GM18870 (cell line): ENCODE measurements around the gene ZMIZ1.
A peak's percentile ranks its signal among the peaks of the same experiment; 100 is the strongest.
"Not testable (repeated sequence)": the region's sequence is repeated elsewhere in the genome, so short reads cannot be mapped to it uniquely, and the experiment has no call there.

Source experiments
- ATAC-seq: cut with Tn5 transposase; IDR thresholded peaks from one replicate; pipeline ENCODE4 v1.9.1; 2021; ENCODE audit warnings: moderate library complexity; ENCODE audit not compliant: unreplicated experiment

ZMIZ1 gene

DNA sequence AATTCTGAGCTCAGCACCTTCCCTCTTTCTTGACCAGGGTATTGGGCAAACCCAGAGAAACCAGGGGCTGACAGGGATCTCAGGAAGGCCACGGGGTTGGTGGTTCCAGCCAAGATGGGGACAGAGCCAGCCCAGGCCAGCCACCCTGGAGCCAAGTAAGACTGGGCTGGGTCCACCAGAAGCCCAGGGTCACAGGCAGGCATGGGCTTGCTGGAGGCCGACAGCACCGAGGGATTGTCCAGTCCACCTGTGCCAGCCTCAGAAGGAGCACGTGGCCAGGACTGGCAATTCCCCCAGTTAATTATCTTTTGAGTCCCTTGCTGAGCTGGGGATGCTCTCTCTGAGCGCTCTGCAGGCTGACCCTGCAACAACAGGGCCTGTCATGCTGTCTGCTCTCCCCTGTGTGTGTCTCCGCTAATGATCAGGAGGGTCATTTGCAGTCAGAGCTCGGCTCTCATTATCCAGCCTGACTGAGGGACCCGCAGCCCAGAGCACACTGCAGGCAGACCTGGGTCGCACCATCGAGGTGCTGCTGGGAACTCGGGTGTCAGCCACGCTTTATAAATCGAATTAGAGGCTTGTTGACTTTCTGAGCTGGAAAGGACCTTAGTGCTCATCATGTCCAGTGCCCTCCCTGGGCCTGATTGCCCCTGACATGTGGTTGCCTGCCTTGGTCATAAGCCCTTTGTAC, 209.0 kb downstream of the ZMIZ1 start:
- no peak for ATAC-seq

DNA sequence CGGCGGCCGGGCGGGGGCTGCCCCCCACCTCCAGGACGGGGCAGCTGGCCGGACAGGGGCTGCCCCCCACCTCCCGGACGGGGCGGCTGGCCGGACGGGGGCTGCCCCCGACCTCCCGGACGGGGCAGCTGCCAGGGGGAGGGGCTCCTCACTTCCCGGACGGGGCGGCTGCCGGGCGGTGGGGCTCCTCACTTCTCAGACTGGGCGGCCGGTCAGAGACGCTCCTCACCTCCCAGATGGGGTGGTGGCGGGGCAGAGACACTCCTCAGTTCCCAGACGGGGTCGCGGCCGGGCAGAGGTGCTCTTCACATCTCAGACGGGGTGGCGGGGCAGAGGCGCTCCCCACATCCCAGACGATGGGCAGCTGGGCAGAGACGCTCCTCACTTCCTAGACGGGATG, 210.3 kb downstream of the ZMIZ1 start:
- not testable (repeated sequence) for ATAC-seq

DNA sequence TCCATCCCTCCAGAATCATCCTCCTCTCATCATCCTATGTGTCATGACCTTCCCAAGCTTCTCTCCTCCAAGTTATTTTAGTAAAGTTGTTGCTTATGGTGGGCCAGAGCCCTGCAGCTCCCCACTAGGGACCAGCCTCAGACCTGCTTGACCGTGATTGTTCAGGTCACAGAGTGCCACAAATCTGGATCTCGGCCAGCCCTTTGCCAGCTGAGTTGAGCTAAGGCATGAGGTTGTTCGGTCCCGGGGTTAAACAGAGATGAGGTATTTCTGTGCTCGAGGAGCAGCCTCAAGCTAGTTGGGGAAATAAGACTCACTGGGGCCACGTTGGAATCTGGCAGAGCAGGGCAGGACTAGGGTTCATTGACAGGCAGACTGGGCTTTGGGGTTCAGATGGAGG, 212.2 kb downstream of the ZMIZ1 start:
- ATAC-seq = no peak

DNA sequence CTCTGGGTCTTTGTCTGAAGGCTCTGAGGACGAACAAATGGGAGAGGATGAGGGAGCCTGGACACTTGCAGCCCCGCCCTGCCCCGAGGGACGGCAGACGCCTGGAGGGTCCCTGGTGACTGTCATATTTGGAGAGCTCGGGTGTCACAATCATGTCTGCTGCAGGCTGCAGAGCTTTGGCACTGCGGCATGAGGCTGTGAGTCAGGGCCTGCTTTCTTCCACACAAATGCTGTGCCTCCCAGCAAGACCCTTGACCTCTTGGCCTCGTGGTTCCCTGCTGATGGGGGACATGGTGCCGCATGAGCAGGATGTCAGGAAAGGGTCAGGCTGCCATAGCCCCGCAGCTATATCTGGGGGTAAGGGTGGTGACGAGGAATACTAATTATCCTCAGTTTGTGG, 213.6 kb downstream of the ZMIZ1 start:
- no peak for ATAC-seq

DNA sequence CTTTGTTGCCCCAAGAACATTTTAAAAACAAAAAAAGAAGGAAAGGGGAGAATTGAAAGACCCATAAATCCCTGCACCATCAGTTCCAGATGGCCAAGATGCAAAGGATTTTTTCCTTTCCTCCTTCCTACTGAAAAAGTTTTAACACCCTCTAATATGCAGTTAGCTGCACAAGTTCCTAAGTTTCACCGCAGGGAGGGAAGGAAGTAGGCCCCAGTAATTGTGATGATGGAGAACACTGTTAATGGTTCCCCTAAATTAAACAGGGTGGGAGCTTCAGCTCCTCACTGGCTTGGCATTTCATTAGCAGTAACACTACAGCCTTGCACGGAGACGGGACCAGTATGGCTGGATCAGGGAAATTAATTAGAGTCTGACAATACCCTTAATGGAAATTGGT, 214.8 kb downstream of the ZMIZ1 start:
- no peak for ATAC-seq

DNA sequence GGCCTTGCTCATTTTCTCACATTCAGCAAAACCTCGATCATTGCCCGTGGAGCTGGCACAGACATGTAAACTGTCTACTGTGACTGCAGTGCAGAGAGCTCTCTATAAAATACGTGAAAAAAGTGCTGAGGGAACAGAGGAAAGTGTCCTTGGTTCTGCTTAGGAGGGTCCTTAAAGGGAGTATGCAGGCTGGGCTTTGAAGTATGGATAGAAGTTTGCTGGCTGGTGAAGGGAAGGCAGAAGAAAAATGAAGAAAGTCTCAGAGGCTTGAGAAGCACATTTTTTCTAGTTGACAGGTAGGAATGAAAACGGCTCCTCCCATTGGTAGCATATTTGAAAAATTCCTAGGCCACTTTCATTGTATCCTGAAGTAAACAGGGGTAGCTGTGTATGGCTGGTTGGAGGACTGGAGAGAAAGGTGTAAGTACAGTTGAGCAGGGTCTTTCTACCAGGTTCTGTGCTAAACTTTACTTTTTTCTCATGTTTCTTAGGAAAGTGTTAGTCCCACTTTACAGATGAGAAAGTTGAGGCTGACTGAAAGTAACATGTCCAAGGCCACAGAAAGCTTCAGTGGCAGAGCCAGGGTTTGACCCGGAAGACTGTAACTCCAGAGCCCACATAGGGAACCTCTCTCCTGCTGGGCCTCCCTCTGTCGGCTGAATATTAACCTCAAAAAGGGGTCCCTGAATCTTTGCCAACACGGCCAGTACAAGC, 215.5 kb downstream of the ZMIZ1 start:
- no peak for ATAC-seq

DNA sequence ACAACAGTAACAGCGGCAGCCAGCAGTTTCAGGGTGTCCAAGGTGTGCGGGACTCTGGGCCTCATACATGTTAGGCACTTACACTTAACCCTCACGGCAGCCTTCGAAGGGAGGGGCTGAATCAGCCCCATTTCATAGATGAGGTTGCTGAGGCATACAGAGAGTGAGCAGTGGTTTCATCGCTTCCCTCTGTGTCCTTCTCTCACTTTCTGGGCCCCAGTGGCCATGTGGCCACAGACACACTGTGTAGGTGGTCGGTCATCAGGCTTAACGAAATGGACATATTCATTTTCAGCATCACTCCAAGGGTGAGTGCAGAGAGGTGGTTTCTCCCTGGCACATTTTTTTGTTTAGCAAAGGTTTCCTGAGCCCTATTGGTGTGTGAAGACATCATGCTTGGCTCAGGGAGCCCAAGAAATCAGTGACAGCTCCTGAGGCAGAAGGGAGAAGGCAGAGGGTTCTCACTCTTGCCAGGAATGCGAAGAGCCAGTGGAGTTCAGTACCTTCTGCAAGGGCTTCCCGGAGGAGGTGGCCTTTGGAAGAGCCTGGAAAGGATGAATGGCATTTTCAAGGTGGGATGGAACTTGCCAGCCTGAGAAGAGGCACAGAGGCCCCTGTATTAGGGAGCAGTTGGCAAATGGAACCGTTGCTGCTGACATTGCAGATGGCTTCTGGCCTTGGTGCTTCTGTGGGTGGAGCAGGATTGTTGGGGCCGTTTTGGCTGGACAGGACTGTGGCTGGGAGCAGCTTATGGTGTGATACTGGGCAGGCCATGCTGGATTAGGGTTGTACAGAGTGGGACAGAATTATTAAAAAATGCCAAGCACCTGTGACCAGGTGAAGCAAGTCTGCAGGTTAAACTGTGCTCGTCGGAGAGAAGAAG, 216.8 kb downstream of the ZMIZ1 start:
- peak; percentile 73 for ATAC-seq

DNA sequence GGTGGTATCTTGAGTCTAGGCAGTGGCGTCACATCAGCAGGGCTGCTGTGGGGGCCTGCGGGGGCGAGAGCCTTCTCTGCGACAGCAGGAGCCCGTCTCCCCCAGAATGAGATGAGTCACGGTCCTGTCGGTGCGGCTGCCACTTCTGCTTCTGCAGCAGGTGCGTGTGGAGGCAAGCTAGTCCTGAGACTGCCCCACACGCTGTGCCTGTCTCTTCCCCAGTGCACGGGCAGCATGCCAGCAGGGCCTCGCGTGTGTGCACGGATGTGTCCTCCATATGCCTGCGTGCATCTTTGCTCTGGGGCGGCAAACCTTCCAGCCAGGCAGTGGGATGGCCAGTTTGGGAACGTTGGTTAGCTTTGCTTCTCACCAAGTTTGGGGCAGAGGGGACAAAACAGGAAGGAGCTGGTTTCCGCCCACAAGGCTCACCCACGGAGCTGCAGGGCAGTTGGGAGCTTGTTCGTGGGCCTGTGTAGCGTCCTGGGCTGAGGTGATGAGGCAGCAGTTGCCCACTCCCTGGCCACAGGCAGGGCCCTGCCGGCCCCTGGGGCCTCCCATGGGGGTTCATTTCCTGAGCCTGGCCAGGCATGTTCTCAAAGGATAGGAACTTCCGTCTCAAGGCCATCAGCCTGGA, 217.7 kb downstream of the ZMIZ1 start:
- ATAC-seq = peak; percentile 78

DNA sequence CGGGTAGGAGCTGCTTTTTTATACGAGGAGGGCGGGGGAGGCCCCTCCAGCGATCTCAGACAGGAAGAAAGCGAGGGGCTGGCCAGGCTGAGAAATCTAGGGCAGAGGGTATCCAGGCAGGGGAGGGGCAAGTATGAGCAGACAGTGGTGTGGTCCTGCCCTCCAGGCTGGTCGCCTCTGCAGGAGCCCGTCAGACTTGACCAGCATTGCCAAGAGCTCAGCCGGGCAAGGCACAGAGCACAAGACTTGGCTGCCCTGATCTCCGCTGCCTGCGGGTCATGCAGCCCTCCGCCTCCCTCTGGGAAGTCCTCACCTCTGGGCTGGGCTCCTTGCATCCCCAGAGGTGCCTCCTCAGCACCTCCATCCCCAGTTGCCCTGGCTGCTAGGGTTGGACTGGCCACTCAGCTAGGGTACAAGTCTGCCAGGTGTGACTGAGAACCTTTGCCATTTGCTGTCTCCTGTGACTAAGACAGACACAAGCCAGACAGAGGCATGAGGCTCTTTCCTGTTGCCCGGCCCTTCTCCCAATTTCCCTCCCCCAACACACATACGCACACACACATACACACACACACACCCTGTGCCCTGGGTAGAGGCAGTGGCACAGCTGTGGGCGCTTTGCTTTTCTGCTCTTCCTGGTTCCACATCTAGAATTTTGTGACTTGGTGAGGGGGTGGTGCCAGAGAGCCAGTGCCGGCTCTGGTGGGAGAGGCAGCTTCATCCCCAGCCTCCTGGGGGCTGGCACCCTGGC, 219.4 kb downstream of the ZMIZ1 start:
- no peak for ATAC-seq

DNA sequence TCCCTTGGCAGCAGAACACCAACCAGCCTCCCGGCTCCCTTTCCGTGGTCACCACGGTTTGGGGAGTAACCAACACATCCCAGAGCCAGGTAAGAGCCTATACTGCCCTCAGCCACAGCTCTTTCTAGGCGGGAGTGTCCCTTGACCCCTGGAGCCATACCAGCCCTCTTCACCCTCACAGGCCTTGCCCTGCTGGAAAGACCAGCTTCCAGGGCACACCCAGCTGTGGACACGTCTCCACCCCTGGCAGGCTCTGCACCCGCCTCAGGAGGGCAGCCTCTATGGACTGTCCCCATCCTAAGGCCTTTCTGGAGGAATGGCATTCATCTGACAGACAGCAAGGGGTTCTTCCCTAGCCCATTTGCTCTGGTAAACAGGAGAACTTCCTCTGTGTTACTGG, 221.0 kb downstream of the ZMIZ1 start:
- ATAC-seq = no peak

DNA sequence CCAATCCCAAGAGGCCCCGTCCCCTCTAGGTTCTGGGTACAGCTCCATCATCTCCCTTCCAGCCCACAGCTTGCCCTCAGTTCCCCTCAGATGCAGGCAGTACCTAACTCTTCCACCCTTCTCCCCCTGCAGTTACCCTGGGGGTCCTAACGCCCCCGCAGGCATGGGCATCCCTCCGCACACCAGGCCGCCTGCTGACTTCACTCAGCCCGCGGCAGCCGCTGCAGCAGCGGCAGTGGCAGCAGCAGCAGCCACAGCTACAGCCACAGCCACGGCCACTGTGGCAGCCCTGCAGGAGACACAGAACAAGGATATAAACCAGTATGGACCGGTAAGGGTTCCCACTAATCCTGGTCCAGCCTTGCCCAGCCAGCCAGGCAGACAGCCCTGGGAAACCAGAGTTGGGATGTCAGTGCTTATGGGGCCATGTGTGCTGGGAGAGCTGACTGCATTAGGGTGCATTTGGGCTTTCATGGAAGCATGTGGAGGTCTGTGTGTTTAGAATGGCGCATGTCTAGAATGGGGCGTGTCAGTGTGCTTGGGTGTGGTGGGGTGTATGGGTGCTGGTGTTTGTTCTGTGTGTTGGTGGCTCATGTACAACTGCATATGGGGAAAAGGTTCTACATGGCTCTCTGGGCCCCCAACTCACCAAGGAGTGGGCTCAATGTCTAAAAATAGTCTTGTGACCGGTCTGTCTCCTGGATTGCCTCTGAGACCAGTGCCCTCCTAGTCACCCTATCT, 223.4 kb downstream of the ZMIZ1 start:
- no peak for ATAC-seq

DNA sequence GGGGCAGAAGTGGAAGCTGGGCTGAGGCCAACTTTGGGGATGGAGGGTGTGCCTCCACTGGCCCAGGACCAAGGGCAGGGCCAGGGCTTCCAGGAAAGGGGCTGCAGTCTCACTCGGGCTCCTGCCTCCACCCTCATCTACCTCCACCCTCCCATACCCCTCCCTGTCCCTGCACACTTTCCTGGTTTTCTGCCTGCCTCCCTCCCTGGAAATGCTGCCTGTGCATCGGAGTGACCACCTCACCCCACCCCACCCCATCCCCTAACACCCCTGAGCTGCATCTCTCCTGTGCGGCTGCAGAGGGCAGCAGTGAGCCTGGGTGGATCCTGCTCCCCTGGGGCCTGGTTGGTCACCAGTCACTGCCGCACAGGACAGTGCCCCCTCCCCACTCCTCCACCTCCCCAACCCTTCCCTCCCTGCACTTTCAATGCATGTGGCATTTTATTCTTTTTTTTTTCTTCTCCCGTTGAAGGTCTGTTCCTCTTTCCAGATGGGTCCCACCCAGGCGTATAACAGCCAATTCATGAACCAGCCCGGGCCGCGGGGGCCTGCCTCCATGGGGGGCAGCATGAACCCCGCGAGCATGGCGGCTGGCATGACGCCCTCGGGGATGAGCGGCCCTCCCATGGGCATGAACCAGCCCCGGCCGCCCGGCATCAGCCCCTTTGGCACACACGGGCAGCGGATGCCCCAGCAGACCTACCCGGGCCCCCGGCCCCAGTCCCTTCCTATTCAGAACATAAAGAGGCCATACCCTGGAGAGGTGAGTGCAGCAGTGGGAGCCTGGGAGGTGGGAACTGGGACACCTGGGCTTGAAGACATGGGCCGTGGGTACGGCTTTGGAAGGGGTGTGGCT, 224.4 kb downstream of the ZMIZ1 start:
- ATAC-seq = no peak

DNA sequence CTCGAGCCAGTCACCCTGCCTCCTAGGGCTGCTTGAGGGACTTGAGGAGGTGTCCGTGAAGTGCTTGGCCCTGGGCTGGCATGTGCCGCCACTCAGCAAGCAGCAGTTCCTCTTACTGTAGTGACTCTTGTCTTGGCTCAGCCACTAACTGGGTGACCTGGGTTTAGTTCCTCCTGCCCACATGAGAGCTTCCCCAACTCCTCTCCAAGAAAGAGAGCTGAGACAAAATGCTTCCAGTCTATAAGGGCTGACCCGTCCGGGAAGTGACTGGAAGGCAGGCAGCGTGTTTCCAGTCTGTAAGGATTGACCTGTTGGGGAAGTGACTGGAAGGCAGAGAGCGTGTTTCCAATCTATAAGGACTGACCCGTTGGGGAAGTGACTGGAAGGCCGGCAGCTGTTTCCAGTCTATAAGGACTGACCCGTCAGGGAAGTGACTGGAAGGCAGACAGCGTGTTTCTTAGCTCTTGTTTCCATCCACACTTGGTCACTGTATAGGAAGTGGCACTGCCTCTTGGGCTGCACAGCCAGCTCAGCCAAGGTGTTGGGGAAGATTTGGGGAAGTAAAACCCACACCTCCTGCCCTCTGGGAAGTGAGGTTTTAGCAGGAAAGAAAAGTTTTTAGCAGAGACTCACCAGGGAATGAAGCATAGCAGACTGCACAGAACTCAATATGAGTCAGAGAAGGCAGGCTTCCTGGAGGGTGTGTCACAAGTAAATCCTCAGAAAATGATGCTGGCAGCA, 225.2 kb downstream of the ZMIZ1 start:
- ATAC-seq = no peak

DNA sequence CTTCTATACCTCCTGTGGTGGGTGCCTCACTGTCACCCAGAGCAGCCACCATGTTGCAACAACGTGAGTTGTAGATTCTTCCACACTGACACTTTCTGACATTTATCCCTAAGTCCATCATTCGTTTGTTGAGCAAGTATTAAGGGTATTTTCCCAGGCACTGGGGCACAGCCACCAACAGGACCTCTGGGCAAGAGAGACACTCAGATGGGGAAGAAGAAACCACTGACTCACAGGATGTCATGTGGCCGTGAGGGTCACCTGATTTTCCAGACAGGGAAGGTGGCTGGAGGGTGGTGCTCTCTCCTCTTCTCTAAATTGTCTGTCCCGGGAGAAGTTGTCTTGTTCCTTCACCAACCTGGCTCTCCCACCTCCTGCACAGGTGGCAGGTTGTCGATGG, 226.8 kb downstream of the ZMIZ1 start:
- ATAC-seq = no peak

DNA sequence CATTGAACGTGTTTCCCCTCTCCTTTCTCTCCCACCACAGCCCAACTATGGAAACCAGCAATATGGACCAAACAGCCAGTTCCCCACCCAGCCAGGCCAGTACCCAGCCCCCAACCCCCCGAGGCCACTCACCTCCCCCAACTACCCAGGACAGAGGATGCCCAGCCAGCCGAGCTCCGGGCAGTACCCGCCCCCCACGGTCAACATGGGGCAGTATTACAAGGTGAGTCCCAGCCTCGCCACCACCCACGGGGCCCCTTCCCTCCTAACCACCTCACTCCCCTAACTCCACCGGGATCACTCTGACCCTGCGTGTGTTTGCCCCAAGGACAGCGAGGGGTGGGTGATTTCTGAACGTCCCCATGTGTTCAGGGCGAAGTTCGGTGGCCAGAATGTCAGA, 227.7 kb downstream of the ZMIZ1 start:
- ATAC-seq = no peak

DNA sequence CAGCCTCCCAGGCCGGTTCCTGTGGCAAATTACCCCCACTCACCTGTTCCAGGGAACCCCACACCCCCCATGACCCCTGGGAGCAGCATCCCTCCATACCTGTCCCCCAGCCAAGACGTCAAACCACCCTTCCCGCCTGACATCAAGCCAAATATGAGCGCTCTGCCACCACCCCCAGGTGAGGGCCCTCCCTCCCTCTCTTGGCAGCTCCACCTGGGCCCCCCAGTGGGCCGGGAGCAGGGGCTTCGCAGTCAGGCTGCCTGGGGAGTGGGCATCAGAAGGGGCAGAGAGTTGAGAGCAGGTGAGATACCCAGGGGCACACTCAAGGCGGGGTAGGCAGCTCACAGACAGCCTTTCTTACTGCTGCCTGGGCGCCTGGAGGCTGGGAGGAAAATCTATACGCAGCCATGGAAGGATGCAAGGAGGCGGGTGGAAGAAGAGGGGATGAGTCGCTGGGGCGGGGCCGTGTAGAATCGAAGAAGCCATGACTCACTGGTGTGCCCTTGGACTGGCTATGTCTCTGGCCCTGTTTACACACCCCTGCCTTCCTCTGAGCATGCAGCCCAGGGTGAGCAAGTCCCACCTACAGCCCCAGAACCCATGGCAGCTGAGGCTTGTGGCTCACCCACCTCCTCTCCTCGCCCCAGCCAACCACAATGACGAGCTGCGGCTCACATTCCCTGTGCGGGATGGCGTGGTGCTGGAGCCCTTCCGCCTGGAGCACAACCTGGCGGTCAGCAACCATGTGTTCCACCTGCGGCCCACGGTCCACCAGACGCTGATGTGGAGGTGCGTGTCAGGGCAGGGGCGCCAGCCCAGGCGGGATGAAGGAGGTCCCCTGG, 229.9 kb downstream of the ZMIZ1 start:
- no peak for ATAC-seq
